Left ventricle myocardium inferior (tissue), 1 donor: ENCODE data around the gene SEMA4D. TPM values are rescaled to one million over a fixed set of nuclear protein-coding genes. Genes with fewer than 3 reads are reported as not detected.

ENCODE experiments used
- DNase-seq: peaks from one replicate; pipeline ENCODE4 v3.0.0-alpha.2; 2020
- H3K27ac ChIP-seq: fragments of 200-600 bp; replicated peaks from 2 replicates; pipeline ENCODE4 v1.8.0; 2021
- H3K27me3 ChIP-seq: fragments of 200-600 bp; 2 replicates; pipeline ENCODE4 v1.8.0; 2021; ENCODE audit warnings: low read depth
- H3K36me3 ChIP-seq: fragments of 200-600 bp; 2 replicates; pipeline ENCODE4 v1.8.0; 2021
- H3K4me1 ChIP-seq: fragments of 200-600 bp; 2 replicates; pipeline ENCODE4 v1.8.0; 2021
- H3K4me3 ChIP-seq: fragments of 200-600 bp; 2 replicates; pipeline ENCODE4 v1.8.0; 2021; ENCODE audit warnings: mild to moderate bottlenecking, moderate library complexity
- H3K9me3 ChIP-seq: fragments of 200-600 bp; replicated peaks from 2 replicates; pipeline ENCODE4 v1.8.0; 2021
- CTCF ChIP-seq: fragments of 200-600 bp; IDR thresholded peaks from 2 replicates; pipeline ENCODE4 v1.8.0; 2021; ENCODE audit warnings: antibody characterized with exemption, mild to moderate bottlenecking, borderline replicate concordance
- intact Hi-C: fragments of 100-400 bp; cut with micrococcal nuclease; formaldehyde crosslinking; loops from one replicate; pipeline ENCODE4 v1.11.0; 2022
- total RNA-seq: library from RNA; stranded (reverse); fragmentation: NEBNext Ultra II Directional; extraction: Animal tissue kit (Norgen Biotek cat#: 25700); gene quantifications from one replicate; pipeline ENCODE4 v1.2.1, GENCODE V29; 2021
- donor health status: DM: no; HTN: yes; CAD: no; lungs with severe emphysema.

The SEMA4D gene
- total RNA-seq, 1 donor from 2014 or later = 17.1 TPM

- H3K9me3 ChIP-seq = no peaks in the 10 kb centered on the region
- intact Hi-C loops = no loop called here
- peaks cover 19% of the 10 kb centered on the region for H3K4me1 ChIP-seq
- H3K36me3 ChIP-seq = no peaks in the 10 kb centered on the region
- H3K4me3 ChIP-seq = no peak overlapping the region
- TF ChIP-seq CTCF = no peak
- no peak for DNase-seq
- H3K27me3 ChIP-seq = no peaks in the 10 kb centered on the region
- no peak overlapping the region for H3K27ac ChIP-seq
Observed at GRCh38 chr9:89421595-89421994, 76.3 kb downstream of the SEMA4D start.

DNA sequence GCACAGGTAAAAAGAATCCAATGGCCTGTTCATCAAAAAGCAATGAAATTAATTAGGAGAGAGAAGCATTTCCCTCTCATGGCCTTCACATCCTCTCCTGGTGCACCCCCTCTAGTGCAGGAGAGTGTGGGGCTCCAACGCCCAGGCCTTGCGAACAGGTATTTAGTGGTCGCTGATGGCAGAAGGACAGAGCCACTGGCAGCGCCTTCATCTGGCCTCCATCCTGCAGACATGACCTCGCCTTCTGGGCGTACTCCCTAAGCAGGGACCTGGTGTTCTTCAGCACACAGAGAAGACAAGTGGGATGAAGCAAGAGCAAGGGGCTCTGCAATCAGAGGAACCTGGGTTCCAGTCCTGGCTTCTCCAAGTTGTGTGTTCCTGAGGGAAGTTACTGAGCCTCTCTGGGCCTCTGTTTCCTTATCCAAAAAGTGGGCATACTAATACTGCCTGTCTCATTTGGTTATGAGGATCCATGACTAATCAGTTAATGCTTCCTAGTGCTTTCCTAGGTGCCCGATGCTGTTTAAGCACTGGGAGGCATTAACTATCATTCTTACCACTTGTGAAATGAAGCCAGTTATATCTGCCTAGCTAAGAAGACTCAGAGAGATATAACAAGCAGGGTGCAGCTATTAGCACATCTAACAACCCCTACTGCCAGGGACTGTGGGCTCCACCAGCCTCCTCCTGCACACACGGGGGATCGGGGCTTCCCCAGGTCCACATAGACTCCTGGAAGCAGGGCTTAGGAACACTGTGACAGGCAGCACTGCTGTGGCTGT, 77.3 kb downstream of the SEMA4D start:
- Histone ChIP-seq H3K36me3 (no peaks in the 10 kb centered on the region), H3K27me3 (no peaks in the 10 kb centered on the region), H3K4me3 (no peak overlapping the region), H3K4me1 (peaks cover 19% of the 10 kb centered on the region), H3K27ac (no peak overlapping the region), H3K9me3 (no peaks in the 10 kb centered on the region)
- intact Hi-C loops = no loop called here
- no peak for TF ChIP-seq CTCF
- no peak for DNase-seq

- intact Hi-C loops = no loop called here
- no peak for DNase-seq
- no peaks in the 10 kb centered on the region for H3K27me3 ChIP-seq
- no peak overlapping the region for H3K27ac ChIP-seq
- no peak for TF ChIP-seq CTCF
- H3K4me1 ChIP-seq = peaks cover 19% of the 10 kb centered on the region
- H3K9me3 ChIP-seq = no peaks in the 10 kb centered on the region
- H3K36me3 ChIP-seq = no peaks in the 10 kb centered on the region
- no peak overlapping the region for H3K4me3 ChIP-seq
Observed at GRCh38 chr9:89419978-89420394, 77.9 kb downstream of the SEMA4D start.

DNA sequence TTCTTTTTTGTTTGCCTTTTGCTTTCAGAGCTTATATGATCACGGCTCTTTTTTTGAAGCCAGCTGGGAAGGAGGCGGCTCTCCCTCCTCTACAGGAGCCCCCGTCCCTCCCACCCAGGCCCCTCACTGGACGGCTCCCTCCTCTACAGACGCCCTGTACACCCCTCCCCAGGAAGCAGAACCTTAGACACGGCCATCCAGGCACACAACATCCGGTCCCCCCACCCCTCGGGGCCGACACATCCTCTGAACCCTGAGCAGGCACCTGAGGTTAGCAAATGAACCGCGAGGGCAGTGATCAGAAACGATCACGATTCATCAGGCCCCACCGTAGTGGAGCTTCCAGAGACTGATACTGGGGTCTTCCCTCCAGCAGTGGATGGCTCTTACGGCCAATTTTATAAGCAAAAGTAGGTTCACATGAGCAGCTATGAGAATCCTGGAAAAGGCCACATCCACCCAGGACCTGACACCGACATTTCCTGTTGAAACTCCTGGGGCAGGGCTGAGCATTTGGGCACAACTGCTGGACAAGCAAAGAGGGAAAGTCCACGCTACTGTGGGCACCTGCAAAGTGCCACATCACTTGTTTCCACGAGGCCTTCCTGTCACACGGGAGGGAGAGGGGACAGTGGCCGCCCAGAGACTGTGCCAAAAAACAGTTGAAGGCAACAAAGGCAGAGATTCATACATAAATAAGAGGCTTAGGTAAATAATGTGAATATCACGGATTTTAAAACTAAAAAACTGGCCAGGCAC, 78.9 kb downstream of the SEMA4D start:
- H3K36me3 ChIP-seq = no peaks in the 10 kb centered on the region
- TF ChIP-seq CTCF = no peak
- no peaks in the 10 kb centered on the region for H3K27me3 ChIP-seq
- H3K27ac ChIP-seq = no peak overlapping the region
- H3K4me1 ChIP-seq = peaks cover 26% of the 10 kb centered on the region
- no peak for DNase-seq
- no peak overlapping the region for H3K4me3 ChIP-seq
- H3K9me3 ChIP-seq = no peaks in the 10 kb centered on the region
- intact Hi-C loops = no loop called here

DNA sequence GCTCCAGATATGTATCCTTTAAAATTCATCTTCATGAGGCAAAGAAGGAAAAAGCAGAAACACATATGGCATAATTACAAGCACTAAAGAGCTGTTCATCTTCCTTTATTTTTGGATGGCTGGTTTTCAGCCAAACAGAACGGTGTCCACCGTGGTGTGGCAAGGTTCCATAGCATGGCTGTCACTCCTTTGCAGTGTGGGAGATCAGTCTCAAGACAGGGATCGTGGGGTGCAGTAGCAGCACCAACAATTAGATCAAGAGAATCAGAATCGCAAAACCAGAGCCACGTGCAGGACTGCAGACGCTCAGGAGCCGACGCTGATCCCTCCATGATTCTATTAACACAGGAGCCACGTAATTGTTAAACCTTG, 79.5 kb downstream of the SEMA4D start:
- no peak for TF ChIP-seq CTCF
- Histone ChIP-seq H3K27ac (no peak overlapping the region), H3K27me3 (no peaks in the 10 kb centered on the region), H3K4me3 (no peak overlapping the region), H3K4me1 (peaks cover 30% of the 10 kb centered on the region), H3K36me3 (no peaks in the 10 kb centered on the region), H3K9me3 (no peaks in the 10 kb centered on the region)
- intact Hi-C loops = no loop called here
- no peak for DNase-seq
